LoVo (cell line): Measurements from ENCODE around the gene SMIM41.

ENCODE experiments used
- DNase-seq: peaks from one replicate; pipeline ENCODE4 v3.0.0-alpha.2; 2016; ENCODE audit warnings: low spot score

The SMIM41 gene

GRCh38 chr12:52122540-52122871 lies 43.0 kb downstream of the SMIM41 start:
- DNase-seq, result no peak

GRCh38 chr12:52122904-52123303 lies 43.4 kb downstream of the SMIM41 start:
- DNase-seq, result no peak

GRCh38 chr12:52123487-52124186 lies 44.1 kb downstream of the SMIM41 start:
- no peak for DNase-seq

- no peak for DNase-seq
Observed at GRCh38 chr12:52125476-52125900, 46.0 kb downstream of the SMIM41 start.

GRCh38 chr12:52126050-52126604 lies 46.6 kb downstream of the SMIM41 start:
- no peak for DNase-seq

GRCh38 chr12:52126605-52127578 lies 47.4 kb downstream of the SMIM41 start:
- no peak for DNase-seq

GRCh38 chr12:52127683-52128450 lies 48.4 kb downstream of the SMIM41 start:
- no peak for DNase-seq

- DNase-seq, result no peak
Observed at GRCh38 chr12:52130711-52131110, 51.2 kb downstream of the SMIM41 start.

GRCh38 chr12:52132754-52133161 lies 53.3 kb downstream of the SMIM41 start:
- no peak for DNase-seq

GRCh38 chr12:52137746-52138145 lies 58.2 kb downstream of the SMIM41 start:
- DNase-seq, result no peak

GRCh38 chr12:52139147-52139546 lies 59.6 kb downstream of the SMIM41 start:
- no peak for DNase-seq

- peak; percentile 71 for DNase-seq
Observed at GRCh38 chr12:52139579-52140062, 60.1 kb downstream of the SMIM41 start.

GRCh38 chr12:52141306-52141705 lies 61.8 kb downstream of the SMIM41 start:
- DNase-seq, result no peak

GRCh38 chr12:52141875-52142274 lies 62.4 kb downstream of the SMIM41 start:
- no peak for DNase-seq

GRCh38 chr12:52142431-52142830 lies 62.9 kb downstream of the SMIM41 start:
- DNase-seq, result no peak

- DNase-seq, result no peak
Observed at GRCh38 chr12:52144512-52145227, 65.2 kb downstream of the SMIM41 start.

- DNase-seq, result no peak
Observed at GRCh38 chr12:52145228-52146088, 66.0 kb downstream of the SMIM41 start.

- DNase-seq, result no peak
Observed at GRCh38 chr12:52146089-52146821, 66.8 kb downstream of the SMIM41 start.

GRCh38 chr12:52146822-52147366 lies 67.4 kb downstream of the SMIM41 start:
- no peak for DNase-seq
